Naive B cell (primary cell): ENCODE results near the gene DDX11. TPM values are rescaled to one million over a fixed set of nuclear protein-coding genes. Genes with fewer than 3 reads are reported as not detected.
A peak's percentile ranks its signal among the peaks of the same experiment; 100 is the strongest.
"Not testable (repeated sequence)": the region's sequence is repeated elsewhere in the genome, so short reads cannot be mapped to it uniquely, and the experiment has no call there.

Experiments used
- ATAC-seq, 2 donors: fragments of 150-1000 bp; cut with Tn5 transposase; 2 replicates each; pipeline ENCODE4 v1.10.0; 2021; ENCODE audit warnings: low read depth in 2 of 2, mild to moderate bottlenecking in 2 of 2, moderate library complexity in 2 of 2
- DNase-seq: peaks from one replicate; pipeline ENCODE4 v3.0.0; 2022
- H3K27ac Mint-ChIP-seq, 6 donors: one replicate each; pipeline ENCODE4 v1.8.0; 2020 to 2022; ENCODE audit warnings: mild to moderate bottlenecking in 6 of 6, mixed read lengths in 6 of 6, moderate library complexity in 5 of 6, inconsistent platforms in 2 of 6
- H3K27me3 Mint-ChIP-seq, 3 donors: one replicate each; pipeline ENCODE4 v1.8.0; 2021 to 2022; ENCODE audit warnings: mixed read lengths in 3 of 3, mild to moderate bottlenecking in 1 of 3
- H3K36me3 Mint-ChIP-seq, 2 donors: one replicate each; pipeline ENCODE4 v1.8.0; 2020 to 2022; ENCODE audit warnings: mixed read lengths in 2 of 2, inconsistent platforms in 1 of 2, mild to moderate bottlenecking in 1 of 2
- H3K4me1 Mint-ChIP-seq, 3 donors: one replicate each; pipeline ENCODE4 v1.8.0; 2020 to 2022; ENCODE audit warnings: mixed read lengths in 3 of 3, inconsistent platforms in 1 of 3, mild to moderate bottlenecking in 1 of 3, moderate library complexity in 1 of 3
- H3K4me3 Mint-ChIP-seq, 8 donors: one replicate each; pipeline ENCODE4 v1.8.0; 2020 to 2022; ENCODE audit warnings: mild to moderate bottlenecking in 8 of 8, mixed read lengths in 8 of 8, moderate library complexity in 8 of 8, inconsistent platforms in 2 of 8
- H3K9me3 Mint-ChIP-seq, 7 donors: one replicate each; pipeline ENCODE4 v1.8.0; 2020 to 2022; ENCODE audit warnings: mixed read lengths in 7 of 7, mild to moderate bottlenecking in 5 of 7, inconsistent platforms in 2 of 7, moderate library complexity in 1 of 7
- polyA plus RNA-seq, 6 donors: library from polyadenylated mRNA; unstranded; fragments of 300-500 nt; fragmentation: Illumina TruSeq; gene quantifications; one replicate each; pipeline ENCODE4 v1.2.3, GENCODE V29; 2021; ENCODE audit warnings: low read depth in 6 of 6

The DDX11 gene
- polyA plus RNA-seq, 6 donors from 2014 or later = 2.6 to 30.8 (median 12.2) TPM

DNA sequence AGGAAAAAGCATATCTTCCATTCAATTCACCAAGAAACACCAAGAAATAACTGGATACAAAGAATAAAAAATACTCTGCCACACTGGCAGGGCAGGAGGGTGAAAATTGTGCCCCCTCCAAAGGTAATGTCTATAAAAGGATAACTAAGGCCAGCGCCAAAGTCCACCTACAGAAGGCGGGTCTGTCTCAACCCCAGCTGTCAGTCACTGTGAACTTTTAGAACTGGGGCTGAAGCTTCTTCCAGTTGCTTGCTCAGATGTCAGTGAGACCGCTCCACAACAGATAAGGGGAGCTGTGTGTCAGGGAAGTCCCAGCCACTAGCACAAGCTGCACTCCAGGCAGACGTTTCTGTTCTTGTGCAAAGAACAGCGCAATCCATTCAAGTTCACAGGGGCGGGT lies 36.1 kb downstream of the DDX11 start:
- not testable (repeated sequence) for DNase-seq, H3K36me3 Mint-ChIP-seq, H3K27ac Mint-ChIP-seq, H3K4me3 Mint-ChIP-seq, H3K4me1 Mint-ChIP-seq, H3K27me3 Mint-ChIP-seq, ATAC-seq, H3K9me3 Mint-ChIP-seq

DNA sequence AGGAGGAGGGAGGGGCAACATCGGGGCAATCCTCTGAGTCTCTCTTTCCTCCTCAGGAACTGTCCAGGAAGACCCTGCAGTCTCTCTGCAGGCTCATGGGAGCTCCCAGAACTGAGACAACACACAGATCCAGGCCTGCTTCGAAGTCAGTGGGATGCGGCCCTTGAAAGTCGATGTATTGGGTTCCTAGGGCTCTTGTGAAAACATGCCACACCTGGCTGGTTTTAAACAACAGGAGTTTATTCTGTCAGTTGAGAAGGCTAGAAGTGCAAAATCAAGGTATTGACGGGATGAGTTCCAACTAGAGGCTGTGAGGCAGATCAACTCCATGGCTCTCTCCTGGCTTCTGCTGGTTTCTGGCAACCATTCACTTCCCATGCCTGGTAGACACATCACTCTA lies 36.6 kb downstream of the DDX11 start:
- H3K4me3 Mint-ChIP-seq, H3K27ac Mint-ChIP-seq, H3K27me3 Mint-ChIP-seq, H3K9me3 Mint-ChIP-seq, ATAC-seq, DNase-seq, H3K4me1 Mint-ChIP-seq, H3K36me3 Mint-ChIP-seq: not testable (repeated sequence)

DNA sequence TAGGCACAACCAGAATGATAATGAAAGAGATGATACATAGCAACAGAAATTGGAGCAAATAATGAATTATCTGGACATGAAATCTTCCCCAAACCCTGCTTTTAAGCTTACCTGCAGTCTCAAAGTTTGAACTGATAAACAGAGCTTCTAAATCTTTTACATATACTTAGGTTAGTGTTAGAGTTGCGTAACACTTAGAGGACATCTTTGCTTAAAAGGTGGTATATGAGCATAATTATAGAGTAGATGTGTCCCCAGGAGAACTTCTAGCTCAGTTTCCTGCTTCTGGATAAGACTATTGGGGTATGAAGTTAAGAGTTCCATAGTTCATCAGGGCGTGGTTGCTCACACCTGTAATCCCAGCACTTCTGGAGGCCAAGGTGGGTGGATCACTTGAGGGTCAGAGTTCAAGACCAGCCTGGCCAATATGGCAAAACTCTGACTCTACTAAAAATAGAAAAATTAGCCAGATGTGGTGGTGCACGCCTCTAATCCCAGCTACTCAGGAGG lies 41.5 kb downstream of the DDX11 start:
- not testable (repeated sequence) for H3K4me3 Mint-ChIP-seq, DNase-seq, H3K27ac Mint-ChIP-seq, ATAC-seq, H3K36me3 Mint-ChIP-seq, H3K9me3 Mint-ChIP-seq
- Mint-ChIP-seq H3K4me1 (peaks cover 4 to 10% (median 8%) of the 10 kb centered on the region in 3 donors), H3K27me3 (peaks cover 0 to 18% (median 0%) of the 10 kb centered on the region in 3 donors)

DNA sequence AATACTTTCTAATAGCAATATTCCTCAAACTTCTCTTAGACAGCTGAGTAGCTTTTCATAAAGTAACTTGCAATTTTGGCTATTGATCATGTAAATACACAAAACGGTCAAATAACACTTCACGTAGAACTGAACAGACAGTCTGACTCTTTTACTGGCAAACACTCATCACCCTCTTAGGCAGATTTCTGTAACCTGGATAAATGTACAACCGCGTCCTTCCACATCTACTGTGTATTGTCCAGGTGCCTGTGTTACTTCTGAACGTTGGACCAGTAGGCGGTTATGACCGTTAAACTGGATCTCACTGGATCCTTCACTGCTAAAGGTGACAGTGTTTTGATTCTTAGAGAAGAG lies 43.2 kb downstream of the DDX11 start:
- ATAC-seq, H3K36me3 Mint-ChIP-seq, DNase-seq, H3K9me3 Mint-ChIP-seq: not testable (repeated sequence)
- peaks cover 0 to 22% (median 0%) of the 10 kb centered on the region in 3 donors for H3K27me3 Mint-ChIP-seq
- peak overlapping the region; percentile 81 to 90 (median 86) for H3K4me3 Mint-ChIP-seq
- H3K4me1 Mint-ChIP-seq = peaks cover 4 to 10% (median 8%) of the 10 kb centered on the region in 3 donors
- H3K27ac Mint-ChIP-seq = peak overlapping the region in 1 of 6 donors; percentile 76

DNA sequence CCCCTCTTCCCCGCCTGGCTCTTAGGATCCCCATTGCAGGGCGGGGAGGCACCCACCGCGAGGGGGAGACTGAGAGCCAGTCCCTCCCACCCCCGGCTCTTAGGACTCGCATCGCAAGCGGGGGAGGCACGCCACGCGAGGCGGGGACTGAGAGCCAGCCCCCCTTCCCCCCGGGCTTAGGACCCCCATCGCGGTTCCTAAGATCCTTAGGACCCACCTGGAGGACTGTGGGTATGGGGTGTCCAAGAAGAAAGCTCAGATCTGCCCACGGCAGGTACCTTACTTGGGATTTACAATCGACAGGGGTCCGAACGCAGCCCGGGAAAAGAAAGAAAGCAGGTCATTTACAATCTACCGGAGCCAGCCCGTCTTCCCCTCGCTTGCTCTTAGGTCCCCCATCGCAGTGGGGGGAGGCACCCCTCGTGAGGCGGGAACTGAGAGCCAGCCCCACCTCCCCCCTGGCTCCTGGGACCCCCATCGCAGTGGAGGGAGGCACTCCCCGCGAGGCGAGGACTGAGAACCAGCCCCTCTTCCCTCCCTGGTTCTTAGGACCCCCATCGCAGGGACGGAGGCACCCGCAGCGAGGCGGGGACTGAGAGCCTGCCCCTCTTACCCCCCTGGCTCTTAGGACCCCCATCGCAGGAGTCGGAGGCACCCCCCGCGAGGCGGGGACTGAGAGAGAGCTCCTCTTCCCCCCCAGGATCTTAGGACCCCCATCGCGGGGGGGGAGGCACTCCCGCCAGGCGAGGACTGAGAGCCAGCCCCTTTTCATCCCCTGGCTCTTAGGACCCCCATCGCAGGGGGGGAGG lies 43.7 kb downstream of the DDX11 start:
- peak; percentile 67 to 72 for ATAC-seq
- Mint-ChIP-seq H3K36me3 (no peaks in the 10 kb centered on the region), H3K4me3 (peak overlapping the region; percentile 81 to 90 (median 86)), H3K9me3 (no peaks in the 10 kb centered on the region), H3K27me3 (peaks cover 0 to 22% (median 0%) of the 10 kb centered on the region in 3 donors), H3K4me1 (peaks cover 4 to 10% (median 8%) of the 10 kb centered on the region in 3 donors), H3K27ac (peak overlapping the region in 2 of 6 donors; percentile 66 to 76)
- DNase-seq = peak; percentile 76

DNA sequence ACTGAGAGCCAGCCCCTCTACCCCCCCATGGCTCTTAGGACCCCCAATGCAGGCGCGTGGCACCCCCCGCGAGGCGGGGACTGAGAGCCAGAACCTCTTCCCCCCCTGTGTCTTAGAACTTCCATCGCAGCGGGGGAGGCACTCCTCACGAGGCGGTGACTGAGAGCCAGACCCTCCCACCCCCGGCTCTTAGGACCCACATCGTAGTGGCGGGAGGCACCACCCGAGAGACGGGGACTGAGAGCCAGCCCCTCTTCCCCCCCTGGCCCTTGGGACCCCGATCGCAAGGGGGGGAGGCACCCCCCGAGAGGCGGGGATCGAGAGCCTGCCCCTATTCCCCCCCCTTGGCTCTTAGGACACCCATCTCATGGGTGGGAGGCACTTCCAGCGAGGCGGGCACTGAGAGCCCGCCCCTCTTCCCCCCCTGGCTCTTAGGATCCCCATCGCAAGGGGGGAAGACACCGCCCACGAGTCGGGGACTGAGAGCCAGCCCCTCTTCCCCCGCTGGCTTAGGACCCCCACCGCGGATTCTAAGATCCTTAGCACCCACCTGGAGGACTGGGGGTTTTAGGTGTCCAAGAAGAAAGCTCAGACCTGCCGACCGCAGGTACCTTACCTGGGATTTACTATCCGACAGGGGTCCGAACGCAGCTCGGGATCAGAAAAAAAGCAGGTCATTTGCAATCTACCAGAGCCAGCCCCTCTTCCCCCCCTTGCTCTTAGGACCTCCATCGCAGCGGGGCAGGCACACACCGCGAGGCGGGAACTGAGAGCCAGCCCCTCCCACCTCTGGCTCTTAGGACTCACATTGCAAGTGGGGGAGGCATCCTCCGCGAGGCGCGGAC lies 44.9 kb downstream of the DDX11 start:
- Mint-ChIP-seq H3K4me1 (peaks cover 4 to 10% (median 8%) of the 10 kb centered on the region in 3 donors), H3K27ac (peak overlapping the region in 1 of 6 donors; percentile 77), H3K4me3 (peak overlapping the region; percentile 78 to 92 (median 86)), H3K9me3 (no peaks in the 10 kb centered on the region), H3K27me3 (peaks cover 0 to 22% (median 0%) of the 10 kb centered on the region in 3 donors), H3K36me3 (no peaks in the 10 kb centered on the region)
- ATAC-seq (peak; percentile 65 to 75), DNase-seq (peak; percentile 25)

DNA sequence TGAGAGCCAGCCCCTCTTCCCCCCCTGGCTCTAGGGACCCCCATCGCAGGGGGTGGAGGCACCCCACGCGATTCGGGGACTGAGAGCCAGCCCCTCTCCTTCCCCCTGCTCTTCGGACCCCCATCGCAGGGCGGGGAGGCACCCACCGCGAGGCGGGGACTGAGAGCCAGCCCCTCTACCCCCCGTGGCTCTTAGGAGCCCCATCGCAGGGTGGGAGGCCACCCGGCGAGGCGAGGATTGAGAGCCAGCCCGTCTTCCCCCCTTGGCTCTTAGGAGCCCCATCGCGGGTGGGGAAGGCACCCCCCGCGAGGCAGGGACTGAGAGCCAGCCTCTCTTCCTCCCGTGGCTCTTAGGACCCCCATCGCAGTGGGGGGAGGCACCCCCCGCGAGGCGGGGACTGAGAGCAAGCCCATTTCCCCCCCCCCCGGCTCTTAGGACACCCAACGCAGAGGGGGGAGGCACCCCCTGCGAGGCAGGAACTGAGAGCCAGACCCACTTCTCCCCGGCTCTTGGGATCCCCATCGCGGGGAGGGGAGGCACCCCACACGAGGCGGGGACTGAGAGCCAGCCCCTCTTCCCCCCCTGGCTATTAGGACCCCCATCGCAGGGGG lies 45.6 kb downstream of the DDX11 start:
- Mint-ChIP-seq H3K27ac (peak overlapping the region in 1 of 6 donors; percentile 77), H3K4me3 (peak overlapping the region; percentile 78 to 92 (median 86)), H3K27me3 (peaks cover 0 to 22% (median 0%) of the 10 kb centered on the region in 3 donors), H3K36me3 (no peaks in the 10 kb centered on the region), H3K9me3 (no peaks in the 10 kb centered on the region), H3K4me1 (peaks cover 4 to 10% (median 8%) of the 10 kb centered on the region in 3 donors)
- ATAC-seq (peak; percentile 31 to 42), DNase-seq (peak; percentile 18)

DNA sequence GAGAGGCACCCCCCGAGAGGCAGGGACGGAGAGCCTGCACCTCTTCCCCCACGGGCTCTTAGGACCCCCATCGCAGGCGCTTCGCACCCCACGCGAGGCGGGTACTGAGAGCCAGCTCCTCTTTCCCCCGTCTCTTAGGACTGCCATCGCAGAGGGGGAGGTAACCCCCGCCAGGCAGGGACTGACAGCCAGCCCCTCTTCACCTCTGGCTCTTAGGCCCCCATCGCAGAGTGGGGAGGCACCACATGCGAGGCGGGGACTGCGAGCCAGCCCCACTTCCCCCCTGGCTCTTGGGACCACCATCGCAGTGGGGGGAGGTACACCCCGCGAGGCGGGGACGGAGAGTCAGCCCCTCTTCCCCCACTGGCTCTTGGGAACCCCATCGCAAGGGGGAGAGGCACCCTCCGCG lies 46.1 kb downstream of the DDX11 start:
- H3K4me3 Mint-ChIP-seq = peak overlapping the region in 6 of 8 donors; percentile 36 to 92 (median 83)

DNA sequence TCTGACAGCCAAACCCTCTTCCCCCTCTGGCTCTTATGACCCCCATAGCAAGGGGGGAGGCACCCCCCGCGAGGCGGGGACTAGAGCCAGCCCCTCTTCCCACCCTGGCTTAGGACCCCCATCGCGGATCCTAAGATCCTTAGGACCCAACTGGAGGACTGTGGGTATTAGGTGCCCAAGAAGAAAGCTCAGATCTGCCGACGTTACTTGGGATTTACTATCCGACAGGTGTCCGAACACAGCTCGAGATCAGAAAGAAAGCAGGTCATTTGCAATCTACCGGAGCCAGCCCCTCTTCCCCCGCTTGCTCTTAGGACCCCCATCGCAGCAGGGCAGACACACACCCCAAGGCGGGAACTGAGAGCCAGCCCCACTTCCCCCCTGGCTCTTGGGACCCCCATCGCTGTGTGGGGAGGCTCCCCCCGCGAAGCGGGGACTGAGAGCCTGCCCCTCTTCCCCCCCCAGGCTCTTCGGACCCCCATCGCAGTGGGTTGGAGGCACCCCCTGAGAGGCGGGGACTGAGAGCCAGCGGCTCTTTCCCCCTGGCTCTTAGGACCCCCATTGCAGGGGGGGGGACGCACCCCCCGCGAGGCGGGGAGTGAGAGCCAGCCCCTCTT lies 46.8 kb downstream of the DDX11 start:
- ATAC-seq (no peak), DNase-seq (no peak)
- Mint-ChIP-seq H3K4me3 (peak overlapping the region in 4 of 8 donors; percentile 41 to 87 (median 83)), H3K36me3 (no peaks in the 10 kb centered on the region), H3K4me1 (peaks cover 4 to 10% (median 8%) of the 10 kb centered on the region in 3 donors), H3K27ac (no peak overlapping the region), H3K9me3 (no peaks in the 10 kb centered on the region), H3K27me3 (peaks cover 0 to 22% (median 0%) of the 10 kb centered on the region in 3 donors)

More for the DNA sequence above, 46.1 kb downstream of the DDX11 start:
- H3K4me1 Mint-ChIP-seq = peaks cover 4 to 10% (median 8%) of the 10 kb centered on the region in 3 donors
- DNase-seq (no peak), ATAC-seq (peak in 1 of 2 donors; percentile 10)
- H3K27me3 Mint-ChIP-seq = peaks cover 0 to 22% (median 0%) of the 10 kb centered on the region in 3 donors
- H3K9me3 Mint-ChIP-seq = no peaks in the 10 kb centered on the region
- no peaks in the 10 kb centered on the region for H3K36me3 Mint-ChIP-seq
- H3K27ac Mint-ChIP-seq = no peak overlapping the region

DNA sequence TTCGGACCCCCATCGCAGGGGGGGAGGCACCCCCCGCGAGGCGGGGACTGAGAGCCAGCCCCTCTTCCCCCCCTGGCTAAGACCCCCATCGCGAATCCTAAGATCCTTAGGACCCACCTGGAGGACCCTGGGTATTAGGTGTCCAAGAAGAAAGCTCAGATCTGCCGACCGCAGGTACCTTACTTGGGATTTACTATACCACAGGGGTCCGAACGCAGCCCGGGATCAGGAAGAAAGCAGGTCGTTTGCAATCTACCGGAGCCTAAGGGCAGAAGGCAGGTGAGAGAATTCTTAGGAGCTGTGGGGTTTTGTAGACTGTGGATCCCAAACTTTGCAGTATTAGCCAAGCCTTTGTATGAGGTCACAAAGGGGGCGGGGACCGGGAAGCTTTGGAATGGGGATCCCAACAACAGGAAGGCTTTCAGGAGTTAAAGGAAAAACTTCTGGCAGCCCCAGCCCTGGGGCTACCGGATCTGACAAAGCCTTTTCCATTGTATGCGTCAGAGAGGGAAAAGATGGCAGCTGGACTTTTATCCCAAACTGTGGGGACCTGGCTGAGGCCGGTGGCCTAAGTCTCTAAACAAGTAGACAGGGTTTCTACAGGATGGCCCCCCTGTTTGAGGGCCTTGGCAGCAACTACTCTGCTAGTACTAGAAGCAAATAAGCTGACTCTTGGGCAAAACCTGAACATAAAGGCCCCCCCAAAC lies 47.5 kb downstream of the DDX11 start:
- not testable (repeated sequence) for H3K4me3 Mint-ChIP-seq, H3K36me3 Mint-ChIP-seq, DNase-seq, H3K9me3 Mint-ChIP-seq, ATAC-seq, H3K27ac Mint-ChIP-seq
- H3K4me1 Mint-ChIP-seq = peaks cover 4 to 10% (median 8%) of the 10 kb centered on the region in 3 donors
- peaks cover 0 to 22% (median 0%) of the 10 kb centered on the region in 3 donors for H3K27me3 Mint-ChIP-seq

DNA sequence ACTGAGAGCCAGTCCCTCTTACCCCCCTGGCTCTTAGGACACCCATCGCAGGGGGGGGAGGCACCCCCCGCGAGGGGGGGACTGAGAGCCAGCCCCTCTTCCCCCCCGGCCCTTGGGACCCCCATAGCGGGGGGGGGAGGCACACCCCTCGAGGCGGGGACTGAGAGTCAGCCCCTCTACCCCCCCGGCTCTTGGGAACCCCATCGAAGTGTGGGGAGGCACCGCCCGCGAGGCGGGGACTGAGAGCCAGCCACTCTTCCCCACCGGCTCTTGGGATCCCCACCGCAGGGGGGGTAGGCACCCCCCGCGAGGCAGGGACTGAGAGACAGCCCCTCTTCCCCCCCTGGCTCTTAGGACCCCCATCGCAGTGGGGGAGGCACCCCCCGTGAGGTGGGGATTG lies 48.8 kb downstream of the DDX11 start:
- no peak for DNase-seq
- ATAC-seq = no peak
- peaks cover 2 to 4% (median 4%) of the 10 kb centered on the region in 3 donors for H3K4me1 Mint-ChIP-seq
- peaks cover 0 to 18% (median 0%) of the 10 kb centered on the region in 3 donors for H3K27me3 Mint-ChIP-seq
- no peak overlapping the region for H3K4me3 Mint-ChIP-seq
- no peaks in the 10 kb centered on the region for H3K36me3 Mint-ChIP-seq
- no peak overlapping the region for H3K27ac Mint-ChIP-seq
- H3K9me3 Mint-ChIP-seq = no peaks in the 10 kb centered on the region

DNA sequence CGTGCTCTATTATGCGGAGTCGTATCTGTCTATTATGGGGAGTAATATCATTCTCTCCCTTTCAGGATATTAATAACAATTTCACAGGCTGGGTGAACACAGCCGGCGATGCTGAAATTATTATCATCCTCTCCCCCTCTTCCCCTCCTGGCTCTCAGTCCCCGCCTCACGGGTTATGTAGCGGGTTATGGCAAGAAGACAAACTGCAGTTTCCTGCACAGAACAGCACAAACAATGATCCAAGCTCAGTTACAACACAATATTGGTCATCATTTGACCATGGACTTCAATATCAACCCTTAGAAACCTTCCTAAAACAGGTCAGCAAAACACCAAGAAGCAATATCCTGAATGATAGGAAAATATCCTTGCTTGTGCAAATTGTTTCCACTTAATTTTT lies 50.5 kb downstream of the DDX11 start:
- Mint-ChIP-seq H3K27ac (peak overlapping the region in 1 of 6 donors; percentile 9), H3K27me3 (peaks cover 0 to 12% (median 7%) of the 10 kb centered on the region in 3 donors)
- H3K4me1 Mint-ChIP-seq, DNase-seq, H3K9me3 Mint-ChIP-seq, H3K36me3 Mint-ChIP-seq, ATAC-seq, H3K4me3 Mint-ChIP-seq: not testable (repeated sequence)
